GM21576 (cell line): ENCODE results near the gene MTTP.

Experiments
- ATAC-seq: cut with Tn5 transposase; IDR thresholded peaks from one replicate; pipeline ENCODE4 v1.9.1; 2021; ENCODE audit warnings: mild to moderate bottlenecking, moderate library complexity; ENCODE audit not compliant: unreplicated experiment

The MTTP gene

DNA sequence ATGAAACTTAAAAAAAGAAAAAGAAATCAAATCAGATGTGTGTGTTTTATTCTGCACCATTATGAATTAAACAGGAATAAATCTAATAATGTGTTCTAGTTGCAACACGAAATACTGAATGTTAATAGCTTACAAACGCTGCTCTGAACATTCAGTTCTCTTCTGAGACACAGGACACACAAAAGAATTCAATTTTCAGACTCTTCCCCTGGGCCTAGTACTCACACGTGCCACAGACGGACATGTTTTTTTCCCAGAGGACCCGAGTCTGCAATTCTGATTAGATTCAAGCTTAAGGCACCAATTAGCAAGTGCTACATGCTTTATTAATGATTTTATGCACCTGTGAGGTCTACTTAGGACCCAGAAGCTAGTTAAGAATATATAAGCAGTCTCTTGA is 62.5 kb downstream of the MTTP start:
- no peak for ATAC-seq

DNA sequence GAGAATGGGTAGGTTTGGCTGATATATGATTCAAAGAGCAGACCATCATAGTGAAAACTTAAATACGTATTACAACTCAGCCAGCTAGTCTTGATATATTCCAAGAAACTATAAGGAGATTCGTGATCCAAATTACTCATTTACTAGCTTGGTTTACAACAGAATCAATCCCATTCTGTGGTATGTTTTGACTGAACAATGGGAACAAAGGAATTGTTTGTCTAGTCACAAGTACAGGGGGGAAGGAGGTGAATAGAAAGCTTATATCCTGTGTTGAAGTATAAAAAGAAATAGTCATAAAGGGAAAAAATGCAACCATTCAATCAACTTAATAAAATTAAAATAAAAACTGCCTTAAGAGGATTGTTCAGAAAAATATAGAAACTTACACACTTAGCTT is 66.1 kb downstream of the MTTP start:
- ATAC-seq, result no peak

DNA sequence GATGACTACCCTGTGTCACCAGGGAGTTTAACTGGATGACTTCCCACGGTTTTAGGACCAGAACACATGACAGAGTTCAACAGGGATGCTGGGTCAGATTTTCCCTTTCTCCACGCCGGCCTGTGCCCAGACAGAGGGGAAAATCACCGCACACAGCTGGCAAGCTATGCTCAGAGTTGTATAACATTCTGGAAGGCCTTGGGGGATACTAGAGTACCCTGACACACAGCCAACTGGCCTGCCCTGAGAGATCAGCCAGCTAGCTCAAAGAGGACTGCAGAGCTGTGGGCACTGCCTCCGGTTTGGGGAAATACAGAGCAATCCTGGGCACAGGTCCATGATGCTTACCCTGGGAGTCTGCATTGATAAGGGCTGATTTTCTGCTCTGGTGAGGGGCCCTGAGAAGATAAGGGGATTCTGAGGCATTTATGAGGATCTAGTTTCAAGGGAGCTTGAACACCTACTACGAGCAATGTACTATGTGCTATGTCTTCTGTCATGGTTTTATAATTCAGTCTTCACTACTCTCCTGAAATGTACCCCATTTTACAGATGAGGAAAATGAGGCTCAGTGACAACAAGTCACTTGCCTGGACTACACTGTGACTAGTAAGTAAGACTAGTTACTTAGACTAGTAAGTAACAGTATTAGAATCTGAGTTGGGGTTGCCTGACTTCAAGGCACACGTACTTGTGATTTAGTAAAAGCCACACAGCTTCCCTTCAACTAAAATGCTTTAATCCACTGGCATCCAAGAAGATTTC is 68.3 kb downstream of the MTTP start:
- ATAC-seq, result no peak

DNA sequence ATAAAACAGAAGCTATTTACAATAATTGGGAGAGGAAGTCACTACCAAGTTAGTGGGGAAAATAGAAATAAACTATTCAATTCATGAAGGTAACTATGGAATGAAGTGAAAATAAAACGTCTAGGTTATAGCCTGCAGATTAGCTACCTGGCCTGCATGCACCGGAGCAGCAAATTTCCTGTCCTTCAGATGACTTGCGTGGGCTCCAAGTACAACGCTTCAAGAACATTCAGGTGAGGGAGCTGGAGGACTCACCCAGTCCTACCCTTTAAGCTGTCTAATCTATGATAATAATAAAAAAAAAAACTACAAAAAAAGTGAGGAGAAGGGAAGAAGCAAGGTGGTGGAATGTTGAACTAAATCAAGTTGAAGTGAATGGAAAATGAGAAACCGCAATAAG is 69.8 kb downstream of the MTTP start:
- ATAC-seq, result no peak

- no peak for ATAC-seq
Measured at GRCh38 chr4:99645036-99645435, 70.4 kb downstream of the MTTP start.

DNA sequence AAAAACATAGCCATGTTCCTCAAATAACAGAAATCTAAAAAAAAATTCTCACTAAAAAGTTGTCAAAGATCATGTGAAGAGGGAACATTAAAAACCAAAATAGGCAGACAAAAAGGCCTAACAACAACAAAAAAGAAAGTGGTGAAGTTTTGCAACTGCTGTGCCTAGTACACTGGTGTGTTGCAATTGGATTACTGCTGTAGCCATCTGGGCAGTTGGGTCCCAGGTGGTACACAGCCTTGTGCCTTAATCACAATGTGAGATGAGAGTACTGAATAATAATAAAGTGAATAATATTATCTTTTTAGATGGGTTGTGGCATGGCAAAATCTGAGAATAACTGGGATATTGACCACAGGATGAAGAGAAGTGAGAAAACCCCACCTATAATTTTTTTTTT is 71.0 kb downstream of the MTTP start:
- ATAC-seq, result no peak

DNA sequence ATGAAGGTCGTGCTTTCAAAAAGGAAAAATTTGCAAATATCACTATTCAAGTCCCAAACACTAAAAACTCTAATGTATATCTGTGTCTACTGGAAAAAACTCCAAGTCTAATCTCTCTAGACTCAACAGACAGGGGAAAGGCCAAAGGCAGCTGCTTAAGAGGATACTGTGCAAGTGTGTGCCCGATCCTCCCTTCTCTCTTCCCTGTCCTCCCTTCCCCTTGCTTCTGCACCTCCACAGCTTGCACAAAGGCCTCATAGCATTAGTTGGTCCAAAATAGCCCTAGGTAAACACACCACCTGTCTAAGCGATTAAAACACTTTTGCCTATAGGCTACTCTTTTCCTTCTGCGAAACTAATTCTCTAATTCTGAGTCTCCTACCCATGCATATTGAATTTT is 72.4 kb downstream of the MTTP start:
- ATAC-seq, result no peak

DNA sequence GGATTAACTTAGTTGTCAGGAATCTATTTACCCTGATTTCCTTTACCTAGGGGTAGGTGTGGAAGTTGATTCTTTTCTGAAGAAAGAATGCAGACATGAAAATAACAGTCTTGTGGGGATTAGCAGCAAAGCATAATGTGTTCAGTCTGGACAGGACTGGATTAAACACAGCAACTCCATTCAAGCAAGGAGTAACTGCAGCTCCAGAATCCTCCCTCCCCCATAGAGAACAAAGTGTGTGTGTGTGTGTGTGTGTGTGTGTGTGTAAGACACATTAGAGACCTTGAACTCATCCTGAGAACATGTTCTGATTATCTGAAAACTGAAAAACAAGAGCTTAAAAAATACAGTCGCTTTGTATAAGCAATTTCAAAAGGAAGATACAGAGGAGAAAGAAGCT is 73.7 kb downstream of the MTTP start:
- ATAC-seq, result no peak

- ATAC-seq, result no peak
Measured at GRCh38 chr4:99649208-99649607, 74.6 kb downstream of the MTTP start.

DNA sequence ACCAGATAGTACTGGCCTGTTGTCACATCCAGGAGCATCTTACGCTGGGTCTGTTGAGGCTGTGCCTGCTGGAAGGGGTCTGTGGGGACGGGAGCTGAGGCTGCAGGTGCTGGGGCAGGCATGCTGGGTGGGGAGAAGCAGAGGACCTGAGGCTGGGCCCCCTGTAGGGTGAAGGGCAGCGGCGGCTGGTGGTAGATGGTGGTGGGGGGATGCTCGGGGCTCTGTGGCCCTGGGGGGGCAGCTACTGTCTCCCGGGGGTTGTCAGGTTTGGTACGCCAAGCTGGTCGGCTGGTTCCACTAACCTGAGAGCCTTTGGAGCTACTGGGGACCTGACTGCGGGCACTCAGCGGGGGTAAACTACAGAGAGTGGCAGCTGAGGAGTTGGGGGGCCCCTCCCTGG is 75.2 kb downstream of the MTTP start:
- ATAC-seq, result no peak

- ATAC-seq, result no peak
Measured at GRCh38 chr4:99651016-99651769, 76.6 kb downstream of the MTTP start.

DNA sequence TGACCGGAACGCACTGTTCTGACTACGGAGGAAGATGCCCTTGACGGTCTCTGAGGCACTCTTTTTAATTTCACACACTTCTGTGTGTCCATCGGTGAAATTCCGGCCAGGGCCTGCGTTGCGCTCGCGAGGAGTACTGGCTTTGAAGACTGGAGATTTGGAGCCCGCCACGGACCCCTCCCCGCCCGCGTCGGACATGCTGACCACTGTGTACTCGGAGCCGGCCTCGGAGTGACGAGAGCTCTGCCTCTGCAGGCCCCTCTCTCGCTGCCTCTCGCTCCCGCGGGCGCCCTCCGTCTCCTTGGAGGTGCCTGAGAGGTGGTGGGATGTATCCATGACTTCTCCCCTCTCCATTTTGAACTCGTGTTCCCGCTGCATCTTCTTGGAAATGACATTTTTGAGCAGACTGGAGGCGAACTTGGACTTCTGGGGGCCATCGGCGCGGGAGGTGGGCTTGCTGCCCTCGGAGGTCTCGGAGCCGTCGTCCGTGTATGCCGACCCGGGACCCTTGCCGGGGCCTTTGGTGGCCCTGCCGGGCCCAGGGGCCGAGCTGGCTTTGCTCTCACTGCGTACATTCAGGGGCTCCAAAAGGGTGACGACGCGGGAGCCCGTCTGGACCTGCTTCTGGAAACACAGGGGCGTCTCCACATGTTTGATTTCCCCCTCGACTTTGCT is 77.3 kb downstream of the MTTP start:
- no peak for ATAC-seq

DNA sequence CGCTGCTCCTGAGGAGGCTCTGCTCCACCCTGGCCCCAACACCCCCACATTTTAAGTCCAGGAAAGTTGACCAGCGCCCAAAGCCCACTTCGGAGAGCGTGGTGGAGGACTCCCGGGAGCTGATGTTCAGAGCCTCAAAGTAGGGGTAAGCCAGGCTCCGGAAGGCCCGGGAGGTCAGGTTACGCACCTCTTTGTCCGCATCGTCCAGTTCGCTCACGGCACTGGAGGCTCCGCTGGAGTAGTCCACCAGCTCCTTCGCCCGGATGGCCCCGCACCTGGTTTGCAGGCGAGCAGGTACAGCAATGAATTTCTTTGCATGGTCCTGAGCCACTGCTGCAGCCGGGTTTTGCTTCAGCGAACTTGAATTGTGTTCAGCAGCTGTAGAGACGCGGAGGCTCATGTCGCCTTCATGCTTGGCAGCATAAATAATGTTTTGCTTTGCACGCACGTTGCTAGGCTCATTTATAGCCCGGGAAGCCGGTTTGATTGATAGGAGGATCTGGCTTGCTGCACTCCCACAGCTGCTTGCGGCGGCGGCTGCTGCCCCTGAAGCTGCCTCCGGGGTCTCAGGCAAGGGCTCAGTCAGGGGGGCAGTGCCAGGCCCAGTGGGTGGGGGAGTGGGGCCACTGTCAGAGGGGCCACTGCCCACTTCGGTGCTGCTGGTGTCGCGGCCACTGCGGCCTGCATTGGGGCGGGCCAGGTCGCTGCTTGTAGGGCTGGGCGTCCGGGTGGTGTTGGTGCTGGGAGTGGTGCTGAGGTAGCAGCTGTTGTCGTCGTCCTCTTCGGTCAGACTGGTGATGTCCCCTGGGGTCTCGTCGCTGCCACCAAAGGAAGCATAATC is 78.2 kb downstream of the MTTP start:
- no peak for ATAC-seq

GRCh38 chr4:99653916-99654315 is 79.3 kb downstream of the MTTP start:
- no peak for ATAC-seq

DNA sequence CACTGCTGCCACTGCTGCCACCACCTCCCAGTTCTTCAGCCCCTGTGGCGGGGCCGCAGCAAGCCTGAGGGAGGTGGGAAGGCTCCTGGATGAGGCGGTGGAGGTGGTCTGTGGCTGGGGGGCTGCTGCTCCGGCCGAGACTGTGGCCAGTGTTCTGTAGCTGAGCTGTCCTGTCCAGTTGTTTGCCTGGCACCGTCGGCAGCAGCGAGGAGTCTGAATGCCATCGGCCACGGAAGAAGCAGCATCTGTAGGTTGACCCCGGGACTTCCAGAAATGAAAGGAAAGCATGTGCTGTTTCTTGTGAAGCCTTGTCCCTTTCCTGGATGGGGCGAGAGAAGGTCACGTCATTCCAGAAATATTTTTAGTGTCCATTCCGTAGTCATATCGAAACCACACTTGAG is 79.7 kb downstream of the MTTP start:
- no peak for ATAC-seq

- no peak for ATAC-seq
Measured at GRCh38 chr4:99655308-99656081, 80.9 kb downstream of the MTTP start.

GRCh38 chr4:99657798-99658197 is 83.2 kb downstream of the MTTP start, which contains the start of gene C4orf54:
Gene C4orf54, minus strand, starts transcription at chr4:99657828. Its CDS starts 3,180 bp downstream, at chr4:99654648.
- ATAC-seq, result no peak

DNA sequence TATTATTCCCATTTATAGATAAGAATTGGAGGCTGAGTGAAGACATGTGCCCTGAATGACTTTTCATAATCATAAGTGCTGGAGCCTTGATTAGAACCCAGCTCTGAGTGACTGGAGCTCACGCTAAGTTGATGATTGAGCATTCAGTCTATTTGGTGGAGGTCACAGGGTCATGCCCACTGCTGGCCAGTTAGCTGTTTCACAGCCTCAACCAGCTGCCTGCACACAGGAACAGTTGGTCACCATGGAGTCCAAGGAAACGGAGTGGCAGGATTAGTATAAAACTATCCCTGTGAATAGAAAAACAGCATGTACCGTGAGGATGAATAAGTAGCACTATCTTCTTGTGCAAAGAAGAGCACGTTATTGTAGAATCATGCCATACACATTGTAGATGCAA is 84.0 kb downstream of the MTTP start:
- no peak for ATAC-seq

- no peak for ATAC-seq
Measured at GRCh38 chr4:99661907-99662306, 87.3 kb downstream of the MTTP start.

DNA sequence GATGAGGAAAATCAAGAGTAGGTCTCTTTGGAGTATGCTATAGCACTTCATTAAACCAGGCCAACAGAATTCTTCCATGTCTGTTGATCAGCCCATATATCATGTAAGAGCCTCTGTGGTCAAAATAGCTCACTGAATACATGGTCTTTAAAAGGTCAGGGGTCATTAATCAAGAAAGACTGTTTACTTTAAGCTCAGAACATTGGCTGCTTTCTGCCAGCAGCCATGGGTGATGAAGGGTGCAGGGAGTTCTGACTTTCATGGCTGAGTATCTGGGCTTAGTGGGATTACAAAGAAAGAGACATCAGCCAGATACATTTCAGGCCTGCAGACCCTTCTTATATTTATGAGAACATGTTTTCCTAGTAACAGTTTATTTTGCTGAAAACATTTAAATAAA is 90.1 kb downstream of the MTTP start:
- no peak for ATAC-seq
